CD4-positive, alpha-beta T cell (primary cell): ENCODE results near the gene SERPINA6. TPM values are rescaled to one million over a fixed set of nuclear protein-coding genes. Genes with fewer than 3 reads are reported as not detected.
A peak's percentile ranks its signal among the peaks of the same experiment; 100 is the strongest.
"Not testable (repeated sequence)": the region's sequence is repeated elsewhere in the genome, so short reads cannot be mapped to it uniquely, and the experiment has no call there.

Source experiments
- ATAC-seq: fragments of 200-7000 bp; cut with Tn5 transposase; one replicate; pipeline ENCODE4 v1.10.0; 2022; ENCODE audit warnings: mild to moderate bottlenecking; ENCODE audit not compliant: poor library complexity
- CTCF ChIA-PET: fragments of 350-600 bp; sonication (Branson Sonifier 250); formaldehyde crosslinking; loops from one replicate; lab custom pipeline; 2021; ENCODE audit warnings: antibody characterized with exemption, inconsistent platforms; lab: Charles Lee
- POLR2A ChIA-PET: fragments of 350-600 bp; sonication (Branson Sonifier 250); formaldehyde crosslinking; loops from one replicate; lab custom pipeline; 2021; ENCODE audit warnings: antibody characterized with exemption, inconsistent platforms; lab: Charles Lee
- DNase-seq, 14 experiments: peaks; one replicate each; pipeline ENCODE4 v3.0.0-alpha.2; 2013 to 2020; ENCODE audit warnings: mixed read lengths in 2 of 14
- H3K27ac ChIP-seq, 2 donors: one replicate each; pipeline versions ENCODE4 v1.5.1 to v1.7.0; 2013; ENCODE audit warnings: low read length in 2 of 2, low read depth in 1 of 2, mild to moderate bottlenecking in 1 of 2
- H3K27me3 ChIP-seq, 2 experiments: 1 replicate in 1 of 2; 2 replicates in 1 of 2; pipeline versions ENCODE4 v1.6.1 to v1.7.0; 2013; ENCODE audit warnings: low read length in 2 of 2, control low read depth in 1 of 2, mild to moderate bottlenecking in 1 of 2, moderate library complexity in 1 of 2; ENCODE audit not compliant: insufficient read depth in 2 of 2, control insufficient read depth in 1 of 2
- H3K36me3 ChIP-seq: one replicate; pipeline ENCODE4 v1.6.1; 2013; ENCODE audit warnings: low read length, control low read depth; ENCODE audit not compliant: insufficient read depth
- H3K4me1 ChIP-seq: one replicate; pipeline ENCODE4 v1.6.1; 2013; ENCODE audit warnings: low read length, control low read depth; ENCODE audit not compliant: insufficient read depth
- H3K4me3 ChIP-seq: one replicate; pipeline ENCODE4 v1.5.1; 2013; ENCODE audit warnings: mild to moderate bottlenecking, low read length, moderate library complexity
- H3K9me3 ChIP-seq, 2 experiments: 1 replicate in 1 of 2; 2 replicates in 1 of 2; pipeline versions ENCODE4 v1.6.1 to v1.7.0; 2013; ENCODE audit warnings: low read length in 2 of 2, mild to moderate bottlenecking in 2 of 2, control low read depth in 1 of 2, moderate library complexity in 1 of 2; ENCODE audit not compliant: control insufficient read depth in 1 of 2, insufficient read depth in 1 of 2
- H3K27ac Mint-ChIP-seq: one replicate; pipeline ENCODE4 v1.8.0; 2020; ENCODE audit warnings: mixed read lengths
- H3K27me3 Mint-ChIP-seq: one replicate; pipeline ENCODE4 v1.8.0; 2021; ENCODE audit warnings: mixed read lengths
- H3K36me3 Mint-ChIP-seq: one replicate; pipeline ENCODE4 v1.8.0; 2021; ENCODE audit warnings: low read depth, mixed read lengths
- H3K4me1 Mint-ChIP-seq: one replicate; pipeline ENCODE4 v1.8.0; 2021; ENCODE audit warnings: low read depth, mixed read lengths
- H3K4me3 Mint-ChIP-seq: one replicate; pipeline ENCODE4 v1.8.0; 2020; ENCODE audit warnings: mild to moderate bottlenecking, mixed read lengths
- H3K9me3 Mint-ChIP-seq: one replicate; pipeline ENCODE4 v1.8.0; 2020; ENCODE audit warnings: mixed read lengths
- CTCF ChIP-seq: fragments of 200-600 bp; IDR thresholded peaks from one replicate; pipeline ENCODE4 v1.8.0; 2022; ENCODE audit warnings: antibody characterized with exemption, mild to moderate bottlenecking
- intact Hi-C, 2 experiments: fragments of 100-400 bp; cut with DNase I in 1 of 2; cut with micrococcal nuclease in 1 of 2; formaldehyde crosslinking; loops; one replicate each; pipeline versions ENCODE4 v1.15.1 to v1.9.0; 2023 to 2025; cut with DNase I, micrococcal nuclease
- total RNA-seq, 174 experiments: library from RNA in 2 of 174; stranded (reverse) in 2 of 174; gene quantifications; one replicate each; pipeline ENCODE4 v1.2.3 and lab custom pipeline; 2021 to 2026

The SERPINA6 gene
- total RNA-seq, 2 experiments from 2014 or later, result not detected

GRCh38 chr14:94349276-94349675, 26.1 kb upstream of the SERPINA6 start:
- H3K27ac ChIP-seq, result no peak overlapping the region
- H3K4me1 ChIP-seq, result peaks cover 19% of the 10 kb centered on the region
- no peaks in the 10 kb centered on the region for H3K36me3 ChIP-seq
- intact Hi-C loops, result no loop called here
- ChIA-PET POLR2A (no interaction called here), CTCF (no interaction called here)
- H3K4me3 ChIP-seq, result no peak overlapping the region
- TF ChIP-seq CTCF, result no peak
- H3K27me3 Mint-ChIP-seq, result no peaks in the 10 kb centered on the region
- DNase-seq, result no peak
- H3K4me1 Mint-ChIP-seq, result peaks cover 18% of the 10 kb centered on the region
- no peak overlapping the region for H3K27ac Mint-ChIP-seq
- H3K4me3 Mint-ChIP-seq, result no peak overlapping the region
- H3K9me3 ChIP-seq, result peaks cover 0 to 12% of the 10 kb centered on the region in 2 experiments
- H3K27me3 ChIP-seq, result no peaks in the 10 kb centered on the region
- ATAC-seq, result no peak
- H3K9me3 Mint-ChIP-seq, result no peaks in the 10 kb centered on the region
- H3K36me3 Mint-ChIP-seq, result no peaks in the 10 kb centered on the region

GRCh38 chr14:94348836-94349235, 25.7 kb upstream of the SERPINA6 start:
- Mint-ChIP-seq H3K4me3 (no peak overlapping the region), H3K36me3 (no peaks in the 10 kb centered on the region), H3K27me3 (no peaks in the 10 kb centered on the region), H3K27ac (no peak overlapping the region), H3K9me3 (no peaks in the 10 kb centered on the region), H3K4me1 (peaks cover 18% of the 10 kb centered on the region)
- Histone ChIP-seq H3K27ac (no peak overlapping the region), H3K9me3 (peaks cover 0 to 12% of the 10 kb centered on the region in 2 experiments), H3K4me3 (no peak overlapping the region), H3K4me1 (peaks cover 19% of the 10 kb centered on the region), H3K36me3 (no peaks in the 10 kb centered on the region), H3K27me3 (no peaks in the 10 kb centered on the region)
- no peak for DNase-seq
- CTCF ChIA-PET, result no interaction called here
- no peak for TF ChIP-seq CTCF
- POLR2A ChIA-PET, result no interaction called here
- ATAC-seq, result no peak
- intact Hi-C loops, result no loop called here

- Histone ChIP-seq H3K9me3 (peaks cover 0 to 12% of the 10 kb centered on the region in 2 experiments), H3K27me3 (peaks cover 0 to 4% of the 10 kb centered on the region in 2 experiments), H3K4me1 (peaks cover 19% of the 10 kb centered on the region), H3K36me3 (no peaks in the 10 kb centered on the region), H3K4me3 (no peak overlapping the region), H3K27ac (peak overlapping the region in 1 of 2 donors; percentile 34)
- intact Hi-C loops, result no loop called here
- no peak for ATAC-seq
- Mint-ChIP-seq H3K27me3 (no peaks in the 10 kb centered on the region), H3K4me1 (peaks cover 21% of the 10 kb centered on the region), H3K27ac (peak overlapping the region; percentile 87), H3K4me3 (no peak overlapping the region), H3K9me3 (no peaks in the 10 kb centered on the region), H3K36me3 (no peaks in the 10 kb centered on the region)
- ChIA-PET POLR2A (interaction anchor here (1.1 kb wide), 1 partner anchor 158 kb away, joined by 3 read pairs; no protein-coding TSS in a partner anchor), CTCF (no interaction called here)
- DNase-seq, result no peak
- TF ChIP-seq CTCF, result no peak
These were observed 23.7 kb upstream of the SERPINA6 start for GRCh38 chr14:94346841-94347240.

- H3K4me3 Mint-ChIP-seq, intact Hi-C loops, H3K27me3 Mint-ChIP-seq, CTCF ChIA-PET, H3K9me3 Mint-ChIP-seq, H3K27me3 ChIP-seq, H3K4me3 ChIP-seq, H3K36me3 Mint-ChIP-seq, H3K36me3 ChIP-seq: not testable (repeated sequence)
- POLR2A ChIA-PET, result interaction anchor here (1.1 to 1.5 kb wide), 2 partner anchors 44 to 157 kb away, joined by 3 read pairs; no protein-coding TSS in a partner anchor
- Histone ChIP-seq H3K4me1 (peaks cover 19% of the 10 kb centered on the region), H3K9me3 (peaks cover 0 to 12% of the 10 kb centered on the region in 2 experiments), H3K27ac (peak overlapping the region in 1 of 2 donors; percentile 34)
- Mint-ChIP-seq H3K27ac (peak overlapping the region; percentile 87), H3K4me1 (peaks cover 26% of the 10 kb centered on the region)
- ATAC-seq (peak; percentile 80), DNase-seq (peak in 7 of 14 experiments; percentile 2 to 86 (median 46))
These were observed 23.1 kb upstream of the SERPINA6 start for GRCh38 chr14:94346065-94346786.
